COLO668 (cell line): Measurements from ENCODE around the gene HTT.
A peak's percentile ranks its signal among the peaks of the same experiment; 100 is the strongest.

Experiments
- DNase-seq: peaks from one replicate; lab custom pipeline; 2025; ENCODE audit not compliant: unreplicated experiment; lab: John Stamatoyannopoulos, UW

HTT gene

DNA sequence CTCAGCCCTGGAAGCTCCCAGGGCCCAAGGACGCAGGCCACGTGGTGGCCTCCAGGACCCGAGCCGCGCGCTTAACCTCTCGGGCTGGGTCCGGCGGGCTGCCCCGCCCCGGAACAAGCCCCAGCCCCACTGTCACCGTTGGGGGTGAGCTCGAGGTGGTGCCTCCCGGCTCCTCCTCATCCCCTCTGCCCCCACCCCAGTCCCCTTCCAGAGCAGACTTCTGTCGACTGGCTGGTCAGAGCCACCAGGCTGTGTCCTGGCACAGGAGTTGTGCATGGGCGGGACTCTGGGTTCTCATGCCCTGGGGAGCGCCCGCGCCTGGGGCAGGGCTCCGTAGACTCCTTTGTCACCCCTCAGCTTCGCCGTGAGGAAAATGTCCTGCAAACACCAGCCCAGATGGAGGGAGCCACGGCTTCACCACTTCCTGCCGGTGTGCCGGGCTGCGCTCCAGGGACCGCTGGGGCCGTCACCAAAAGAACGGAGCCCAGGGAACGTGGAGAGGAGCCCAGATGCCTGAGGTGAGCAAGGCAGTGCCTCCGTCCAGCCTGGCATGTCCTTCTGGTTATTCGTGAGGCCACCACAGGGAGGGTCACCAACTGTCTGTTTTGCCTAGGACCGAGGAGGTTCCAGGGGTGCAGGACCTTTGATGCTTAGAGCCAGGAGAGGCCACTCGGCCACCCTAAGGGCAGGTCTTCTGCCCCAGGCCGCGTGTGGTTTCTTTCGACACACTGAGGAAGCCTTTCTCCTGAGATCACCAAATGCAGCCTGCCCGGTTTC lies 211.3 kb downstream of the HTT start:
- no peak for DNase-seq

DNA sequence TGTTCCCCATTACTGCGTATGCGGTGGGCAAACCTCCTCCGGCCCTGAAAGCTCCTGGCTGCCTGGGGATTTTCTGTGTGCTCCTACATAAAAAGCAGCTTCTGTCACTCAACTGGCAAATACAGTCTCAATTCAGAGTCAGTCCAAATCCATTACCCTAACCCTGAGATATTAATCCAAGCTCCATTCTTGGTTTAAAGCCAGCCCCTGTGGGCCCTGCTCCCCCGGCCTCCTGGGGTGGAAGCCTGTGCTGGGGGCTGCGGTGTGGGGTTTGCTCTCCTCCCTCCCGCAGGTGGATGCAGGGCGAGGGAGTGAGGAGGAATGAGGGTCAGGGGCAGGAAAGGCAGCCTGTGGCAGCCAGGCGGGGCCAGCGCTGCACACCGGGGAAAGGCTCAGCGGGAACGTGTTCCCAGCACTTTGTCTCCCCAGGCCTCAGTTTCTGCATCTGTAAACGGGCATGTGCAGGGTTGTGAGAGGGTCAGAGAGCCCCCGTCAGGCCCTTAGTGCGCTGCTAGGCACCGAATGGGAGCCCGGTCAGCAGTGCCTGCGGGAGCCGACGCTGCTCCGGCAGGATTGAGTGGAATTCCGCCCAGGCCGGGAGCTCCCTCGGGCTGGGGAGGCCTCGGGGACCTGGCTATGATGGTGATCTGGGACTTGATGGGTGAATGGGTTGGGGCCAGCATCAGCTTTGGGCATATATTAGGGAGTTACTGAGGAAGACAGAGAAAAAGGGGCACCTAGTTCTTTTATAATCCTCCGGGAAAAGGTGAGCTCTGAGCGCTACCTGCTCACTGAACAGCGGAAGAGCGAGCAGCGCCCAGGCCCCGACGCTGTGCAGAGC lies 212.1 kb downstream of the HTT start:
- DNase-seq: no peak

DNA sequence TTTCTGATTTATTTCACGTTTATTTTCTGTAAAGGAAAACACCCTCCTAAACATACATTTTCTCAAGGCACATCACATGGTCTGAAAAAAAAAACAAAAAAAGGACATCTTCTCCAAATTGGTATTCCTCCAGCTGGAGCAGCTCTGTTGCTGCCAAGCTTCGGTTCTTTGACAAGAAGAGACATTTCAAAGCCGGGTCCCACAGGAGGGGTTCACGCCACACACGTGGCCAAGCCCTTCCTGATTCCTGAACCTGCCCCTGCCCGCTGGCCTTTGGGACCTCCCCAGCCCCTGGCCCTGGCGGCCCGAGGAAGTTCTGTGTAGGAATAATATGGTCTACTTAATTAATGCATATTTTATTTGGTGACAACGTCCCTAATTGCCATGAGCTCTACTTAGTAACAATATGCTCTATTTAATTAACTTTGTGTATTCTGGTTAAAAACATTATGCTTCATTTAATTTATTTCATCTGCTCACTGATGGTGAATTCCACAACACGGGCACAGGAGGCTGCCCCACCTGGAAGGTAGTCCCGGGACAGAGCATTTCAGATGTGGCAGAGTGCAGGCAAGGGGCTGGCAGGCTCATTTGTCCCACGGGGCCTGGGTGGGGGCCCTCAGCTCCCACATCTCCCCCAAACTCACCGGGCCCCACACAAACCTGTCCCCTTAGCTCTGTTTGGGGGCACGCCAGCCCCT lies 212.9 kb downstream of the HTT start:
- no peak for DNase-seq

DNA sequence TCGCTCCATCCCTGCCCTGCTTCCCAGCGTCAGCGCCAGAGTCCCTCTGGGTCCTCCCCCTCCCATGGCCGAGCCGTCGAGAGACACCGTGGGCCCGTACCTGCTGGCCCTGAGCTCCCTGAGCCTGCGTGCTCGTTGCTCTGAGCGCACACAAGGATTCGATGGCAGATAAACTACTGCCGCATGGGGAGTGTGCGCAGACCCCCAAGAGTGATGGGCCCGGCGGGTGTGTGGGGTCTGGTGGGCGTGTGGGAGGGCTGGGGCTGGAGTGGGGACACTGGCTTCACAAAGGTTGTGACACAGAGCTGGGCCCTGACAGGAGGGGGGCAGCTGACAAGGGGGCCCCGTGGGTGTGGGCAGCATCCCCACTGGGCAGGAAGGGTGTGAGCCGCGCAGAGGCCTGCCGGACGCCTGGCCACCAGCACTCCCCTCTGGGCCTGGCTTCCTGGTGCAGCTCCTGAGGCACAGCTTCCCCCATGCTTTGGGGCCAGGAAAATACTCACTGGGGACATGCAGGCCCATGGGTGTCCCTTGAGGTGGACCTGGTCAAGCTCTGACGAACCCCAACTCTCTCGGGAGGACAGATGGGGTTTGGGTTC lies 213.6 kb downstream of the HTT start:
- DNase-seq: no peak

DNA sequence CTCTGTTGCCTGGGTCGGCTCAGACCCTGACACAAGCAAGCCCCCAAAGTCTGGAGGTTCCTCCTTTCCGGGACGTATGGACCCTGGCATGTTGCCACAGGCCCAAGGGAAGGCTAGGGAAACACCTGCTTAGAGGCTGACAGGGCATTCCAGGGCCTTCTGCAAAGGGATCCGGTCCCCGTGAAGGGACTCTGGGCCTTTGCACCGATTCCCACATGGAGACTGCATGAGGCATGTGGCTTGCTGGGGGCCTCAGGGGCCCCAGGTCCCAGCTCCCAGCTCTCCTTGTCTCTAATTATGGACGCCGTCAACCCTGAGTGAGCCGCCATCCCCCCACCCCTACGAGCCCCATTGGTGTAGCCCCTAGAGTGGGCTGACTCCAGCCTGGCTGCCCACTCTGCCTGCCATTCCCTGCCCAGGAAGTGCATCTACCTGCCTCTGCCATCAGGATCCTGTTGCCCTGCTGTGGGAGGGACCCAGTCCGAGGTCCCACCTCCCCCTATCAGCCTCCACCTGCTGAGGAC lies 214.2 kb downstream of the HTT start:
- DNase-seq: no peak

DNA sequence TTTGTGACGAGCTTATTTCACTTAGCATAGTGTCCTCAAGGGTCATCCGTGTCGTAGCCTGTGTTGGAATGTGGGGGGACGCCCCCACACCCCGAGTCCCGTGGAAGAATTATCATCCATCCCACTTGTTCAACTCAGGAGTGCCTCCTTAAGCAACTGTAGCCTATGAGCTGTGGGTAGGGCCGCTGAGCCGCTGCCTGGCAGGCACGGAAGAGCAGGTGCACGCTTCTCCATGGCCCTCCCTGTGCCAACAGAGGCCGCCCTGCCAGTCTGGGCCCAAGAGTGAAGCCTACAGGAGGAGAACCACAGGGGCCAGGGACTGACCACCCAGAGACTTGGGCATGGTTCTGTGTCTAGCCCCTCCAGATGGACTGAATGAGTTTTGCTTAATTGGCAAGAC lies 216.0 kb downstream of the HTT start:
- DNase-seq: peak; percentile 30

DNA sequence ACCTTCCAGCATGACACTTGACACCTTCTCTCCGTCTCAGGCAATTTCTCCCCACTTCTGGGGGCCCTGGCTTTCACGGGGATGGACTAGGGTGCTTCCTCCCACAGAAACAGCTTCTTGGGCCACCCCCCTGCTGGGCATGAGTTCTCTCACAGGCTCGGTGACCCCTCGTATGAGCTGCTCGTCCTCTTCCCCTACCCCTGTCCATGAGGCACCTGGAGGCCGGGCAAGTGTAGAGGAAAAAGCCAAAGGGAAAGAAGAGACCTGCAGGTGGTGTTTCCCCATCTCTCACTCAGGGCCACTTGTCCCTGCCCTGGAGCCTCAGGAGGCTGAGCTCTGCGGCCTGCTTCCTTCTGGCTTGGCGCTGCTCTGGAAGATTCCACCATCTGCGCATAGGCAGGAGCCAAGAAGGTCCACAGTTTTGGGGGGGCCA lies 216.4 kb downstream of the HTT start:
- no peak for DNase-seq

DNA sequence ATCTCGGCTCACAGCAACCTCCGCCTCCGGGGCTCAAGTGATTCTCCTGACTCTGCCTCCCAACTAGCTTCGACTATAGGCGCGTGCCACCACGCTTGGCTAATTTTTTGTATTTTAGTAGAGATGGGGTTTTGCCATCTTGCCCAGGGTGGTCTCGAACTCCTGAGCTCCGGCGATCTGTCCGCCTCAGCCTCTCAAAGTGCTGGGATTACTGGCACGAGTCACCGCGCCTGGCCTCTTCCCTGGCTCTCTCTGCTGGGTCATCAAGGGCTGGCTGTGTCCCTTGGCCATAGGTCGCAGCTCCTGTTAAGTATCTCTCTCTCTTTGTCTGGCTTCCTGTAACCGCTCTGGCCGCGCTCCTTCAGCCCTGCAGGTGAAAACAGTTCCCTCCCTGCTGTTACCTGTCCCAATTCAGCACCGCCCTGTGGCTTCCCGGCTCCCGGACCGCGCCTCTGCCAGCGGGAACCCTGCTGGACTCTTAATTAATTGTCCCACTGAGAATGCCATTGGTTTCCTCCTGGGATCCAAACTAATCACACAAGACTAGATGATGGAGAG lies 217.0 kb downstream of the HTT start:
- DNase-seq: peak; percentile 69

DNA sequence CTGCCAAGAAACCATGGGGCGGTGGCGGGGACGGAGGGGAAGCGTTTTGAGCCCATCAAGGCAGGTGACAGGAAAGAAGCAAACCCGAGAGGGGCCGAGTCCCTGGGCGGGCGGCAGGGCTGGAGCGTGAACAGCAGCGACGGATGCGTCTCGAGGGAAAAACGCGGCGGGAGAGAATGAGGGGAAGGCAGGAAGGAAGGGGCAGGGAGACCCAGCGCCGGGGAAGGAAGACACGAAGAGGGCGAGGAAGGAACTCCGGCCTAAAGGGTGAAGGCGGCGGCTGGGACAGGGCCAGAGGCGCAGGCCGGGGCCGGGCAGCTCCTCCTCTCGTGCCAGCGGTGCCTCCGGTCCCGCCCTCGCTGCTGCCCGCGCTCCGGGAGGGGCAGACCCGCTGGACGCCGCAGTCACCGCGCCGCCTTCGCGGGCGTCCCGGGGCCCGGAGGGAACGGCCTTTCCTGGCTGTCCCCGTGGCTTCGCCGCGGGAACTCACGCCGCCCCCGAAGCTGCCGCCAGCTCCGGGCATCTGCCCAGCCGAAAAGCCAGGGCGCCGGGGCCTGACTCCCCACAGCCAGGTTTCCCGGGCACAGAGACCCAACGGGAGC lies 217.6 kb downstream of the HTT start:
- peak; percentile 69 for DNase-seq

DNA sequence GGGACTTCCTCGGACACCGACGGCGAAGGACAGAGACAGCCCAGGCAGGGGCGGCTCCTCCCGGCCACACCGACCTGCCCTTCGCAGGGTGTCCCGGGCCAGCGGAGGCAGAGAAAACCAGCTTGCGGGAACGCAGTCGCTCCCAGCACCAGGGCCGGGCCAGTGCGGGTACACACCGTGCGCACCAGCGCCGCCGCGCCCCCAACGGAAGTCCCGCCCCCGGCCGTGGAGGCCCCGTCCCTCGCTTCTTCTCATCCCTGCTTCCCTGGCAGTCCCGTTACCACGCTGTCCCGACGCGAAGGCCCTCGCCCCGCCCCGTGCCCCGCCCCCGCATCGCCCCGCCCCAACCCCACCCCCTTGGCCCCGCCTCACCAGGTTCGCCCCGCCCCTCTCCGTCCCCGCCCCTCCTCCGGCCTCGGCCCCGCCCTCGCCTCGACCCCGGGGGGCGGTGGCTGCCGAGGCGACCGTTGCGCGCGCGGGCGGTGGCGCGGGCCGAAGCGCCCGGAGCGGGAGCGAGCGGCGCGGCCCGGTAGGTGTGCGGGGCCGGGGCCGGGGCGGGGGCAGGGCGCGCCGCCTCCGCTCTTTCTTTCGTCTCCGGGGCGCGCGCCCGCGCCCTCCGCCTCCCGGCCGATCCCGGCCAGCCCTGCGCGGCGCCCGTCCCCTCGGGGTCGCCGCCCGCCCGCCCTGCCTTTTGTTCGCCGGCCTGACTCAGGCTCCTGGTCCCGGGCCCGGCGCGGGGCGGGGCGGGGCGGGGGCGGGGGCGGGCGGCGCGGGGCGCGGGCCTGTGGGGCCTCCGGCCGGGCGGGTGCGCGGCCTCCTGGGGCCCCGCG lies 218.3 kb downstream of the HTT start, which contains the start of gene RGS12:
RGS12 (plus strand) TSS at position 451 of the 830 bp plus-strand sequence. CDS start 23,150 bp downstream, outside the sequence.
- peak; percentile 85 for DNase-seq
